ENCODE measurements around the gene WIZ.
"Not testable (repeated sequence)": the region's sequence is repeated elsewhere in the genome, so short reads cannot be mapped to it uniquely, and the experiment has no call there.

The WIZ gene

GRCh38 chr19:15429825-15430467 is 19.8 kb downstream of the WIZ start:
- DNase-seq (ENCODE audit: low read depth, low spot score) = no peak

- DNase-seq (ENCODE audit: low read depth, low spot score) = no peak
Observed at GRCh38 chr19:15428956-15429824, 20.6 kb downstream of the WIZ start.

- no peak for DNase-seq (ENCODE audit: low read depth, low spot score)
Observed at GRCh38 chr19:15427991-15428471, 21.7 kb downstream of the WIZ start.

GRCh38 chr19:15427350-15427700 is 22.4 kb downstream of the WIZ start:
- DNase-seq (ENCODE audit: low read depth, low spot score) = no peak

GRCh38 chr19:15426485-15427349 is 23.0 kb downstream of the WIZ start:
- no peak for DNase-seq (ENCODE audit: low read depth, low spot score)

GRCh38 chr19:15425321-15425950 is 24.3 kb downstream of the WIZ start:
- DNase-seq (ENCODE audit: low read depth, low spot score) = no peak

- no peak for DNase-seq (ENCODE audit: low read depth, low spot score)
Observed at GRCh38 chr19:15424692-15425272, 25.0 kb downstream of the WIZ start.

GRCh38 chr19:15424121-15424520 is 25.6 kb downstream of the WIZ start:
- no peak for DNase-seq (ENCODE audit: low read depth, low spot score)

- DNase-seq (ENCODE audit: low read depth, low spot score) = no peak
Observed at GRCh38 chr19:15423130-15423529, 26.6 kb downstream of the WIZ start.

- DNase-seq (ENCODE audit: low read depth, low spot score) = no peak
Observed at GRCh38 chr19:15422296-15423075, 27.3 kb downstream of the WIZ start.

- DNase-seq (ENCODE audit: low read depth, low spot score) = no peak
Observed at GRCh38 chr19:15421721-15422260, 28.0 kb downstream of the WIZ start.

- DNase-seq (ENCODE audit: low read depth, low spot score) = no peak
Observed at GRCh38 chr19:15421136-15421695, 28.5 kb downstream of the WIZ start.

- DNase-seq (ENCODE audit: low read depth, low spot score) = no peak
Observed at GRCh38 chr19:15419413-15420025, 30.2 kb downstream of the WIZ start.

- DNase-seq (ENCODE audit: low read depth, low spot score) = peak; percentile 97
Observed at GRCh38 chr19:15418579-15419412, 31.0 kb downstream of the WIZ start, which contains the start of gene AKAP8L. TSS of gene AKAP8L (minus strand) at chr19:15418988. CDS start at chr19:15418923, 65 bp downstream.

- DNase-seq (ENCODE audit: low read depth, low spot score) = no peak
Observed at GRCh38 chr19:15418231-15418578, 31.6 kb downstream of the WIZ start.

- no peak for DNase-seq (ENCODE audit: low read depth, low spot score)
Observed at GRCh38 chr19:15417699-15418098, 32.1 kb downstream of the WIZ start.

- no peak for DNase-seq (ENCODE audit: low read depth, low spot score)
Observed at GRCh38 chr19:15412832-15413231, 36.9 kb downstream of the WIZ start.

- not testable (repeated sequence) for DNase-seq (ENCODE audit: low read depth, low spot score)
Observed at GRCh38 chr19:15411351-15411750, 38.4 kb downstream of the WIZ start.

Data from iPS DF 19.7 (cell line).